ENCODE data around the gene MAP3K7.

Gene MAP3K7

DNA sequence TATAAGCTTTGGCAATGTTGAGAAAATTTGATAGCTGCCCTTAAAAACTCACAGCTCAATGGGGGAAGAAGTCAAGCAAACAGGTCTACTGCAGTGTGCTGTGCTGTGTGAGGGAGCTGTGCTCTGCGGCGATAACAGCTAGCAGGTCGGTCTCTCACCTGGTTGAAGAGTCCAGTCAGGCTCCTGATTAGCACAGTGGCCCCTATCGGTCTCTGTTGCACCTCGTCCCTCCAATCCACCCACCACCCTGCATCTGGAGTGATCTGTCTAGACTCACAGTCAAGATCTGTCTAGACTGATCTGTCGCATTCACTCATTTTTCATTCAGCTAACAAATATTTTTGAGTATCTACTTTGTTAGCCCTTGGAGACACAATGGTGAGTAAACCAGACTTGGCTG, 94.1 kb downstream of the MAP3K7 start:
- no peak overlapping the region for H3K4me3 Mint-ChIP-seq
- H3K27ac Mint-ChIP-seq = no peak overlapping the region
- no peak for DNase-seq
- peaks cover 10% of the 10 kb centered on the region for H3K4me1 Mint-ChIP-seq
- CTCF ChIA-PET = interaction anchor here (1.0 kb wide), 2 partner anchors 14 to 549 kb away, joined by 3 to 5 read pairs; no protein-coding TSS in a partner anchor
- H3K27me3 Mint-ChIP-seq = peaks cover 49% of the 10 kb centered on the region
- no peaks in the 10 kb centered on the region for H3K9me3 Mint-ChIP-seq
- no peaks in the 10 kb centered on the region for H3K36me3 Mint-ChIP-seq

DNA sequence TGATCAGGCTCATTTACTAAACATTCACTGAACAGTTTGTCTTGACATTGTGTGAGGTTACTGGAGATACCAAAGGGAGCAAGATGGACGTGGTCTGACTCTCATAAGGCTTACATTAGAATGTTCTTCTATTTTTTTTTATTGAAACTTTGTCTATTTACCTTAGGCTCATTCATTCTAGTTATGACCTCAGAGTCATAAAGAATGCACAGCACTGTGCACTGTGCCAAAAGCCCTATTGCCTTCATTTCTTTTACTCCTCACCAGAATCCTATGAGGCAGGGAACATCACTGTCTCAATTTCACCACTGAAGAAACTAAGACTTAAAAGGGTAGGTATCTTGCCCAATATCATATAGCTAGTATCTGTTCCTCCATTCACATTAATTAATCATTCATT, 94.5 kb downstream of the MAP3K7 start:
- peaks cover 10% of the 10 kb centered on the region for H3K4me1 Mint-ChIP-seq
- H3K27ac Mint-ChIP-seq = no peak overlapping the region
- peaks cover 45% of the 10 kb centered on the region for H3K27me3 Mint-ChIP-seq
- H3K36me3 Mint-ChIP-seq = no peaks in the 10 kb centered on the region
- CTCF ChIA-PET = interaction anchor here (1.0 to 1.1 kb wide), 4 partner anchors 13 to 552 kb away, joined by 3 to 5 read pairs (median 3); no protein-coding TSS in a partner anchor
- no peak overlapping the region for H3K4me3 Mint-ChIP-seq
- DNase-seq = no peak
- H3K9me3 Mint-ChIP-seq = no peaks in the 10 kb centered on the region

DNA sequence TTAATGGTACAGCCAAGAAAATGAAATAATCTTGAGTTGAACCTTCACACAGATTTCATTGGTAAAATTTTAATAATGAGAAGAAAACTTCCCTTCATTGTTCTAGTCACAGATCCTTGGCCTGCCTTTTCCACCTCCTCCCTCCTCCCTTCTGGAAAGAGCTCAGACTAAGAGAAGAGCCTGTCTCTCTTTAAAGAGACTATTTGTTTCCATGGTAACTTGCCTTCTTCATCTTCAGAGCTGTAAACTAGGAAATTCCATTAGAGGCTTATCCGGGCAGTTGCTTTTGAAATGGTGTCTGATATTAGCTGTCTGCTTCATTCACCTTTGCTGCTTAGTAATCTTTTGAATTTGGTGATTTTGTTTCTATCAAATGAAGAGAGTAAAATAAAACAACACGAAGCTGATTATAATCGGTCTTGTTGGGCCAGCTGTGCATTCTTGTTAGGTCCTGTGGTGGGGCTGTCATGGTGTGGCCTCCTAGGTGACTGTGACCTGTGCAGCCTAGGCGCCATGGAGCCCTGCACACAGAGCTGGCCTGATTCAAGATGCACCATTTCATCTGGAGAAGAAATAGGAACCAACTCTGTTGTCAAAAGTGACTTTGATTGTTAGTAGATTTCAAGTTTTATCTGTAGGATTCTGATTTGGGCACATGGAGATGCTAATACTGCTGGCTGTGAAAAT, 96.7 kb downstream of the MAP3K7 start:
- Mint-ChIP-seq H3K4me1 (peaks cover 10% of the 10 kb centered on the region), H3K4me3 (no peak overlapping the region), H3K9me3 (peaks cover 11% of the 10 kb centered on the region), H3K27ac (no peak overlapping the region), H3K27me3 (peaks cover 36% of the 10 kb centered on the region), H3K36me3 (peaks cover 2% of the 10 kb centered on the region)
- CTCF ChIA-PET = interaction anchor here (1.3 to 2.5 kb wide), 3 partner anchors 10 to 204 kb away, joined by 4 to 8 read pairs (median 4); no protein-coding TSS in a partner anchor
- no peak for DNase-seq

DNA sequence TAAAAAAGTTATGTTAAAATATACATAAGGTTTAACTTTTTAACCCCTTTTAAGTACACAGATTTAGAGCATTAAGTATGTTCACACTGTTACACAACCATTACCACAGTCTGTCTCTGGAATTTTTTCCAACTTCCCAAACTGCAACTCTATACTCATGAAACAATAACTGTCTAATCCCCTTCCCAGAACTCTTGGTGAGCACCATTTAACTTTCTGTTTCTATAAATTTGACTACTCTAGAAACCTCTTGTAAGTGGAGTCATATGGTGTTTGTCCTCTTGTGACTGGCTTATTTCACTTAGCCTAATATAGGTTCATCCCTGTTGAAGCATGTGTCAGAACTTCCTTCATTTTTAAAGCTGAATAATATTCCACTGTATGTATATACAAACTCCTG, 98.1 kb downstream of the MAP3K7 start:
- CTCF ChIA-PET = interaction anchor here (2.5 kb wide), 1 partner anchor 10 kb away, joined by 8 read pairs; no protein-coding TSS in a partner anchor
- H3K4me3 Mint-ChIP-seq = no peak overlapping the region
- no peak overlapping the region for H3K27ac Mint-ChIP-seq
- H3K27me3 Mint-ChIP-seq = peaks cover 24% of the 10 kb centered on the region
- H3K9me3 Mint-ChIP-seq = peaks cover 11% of the 10 kb centered on the region
- peaks cover 9% of the 10 kb centered on the region for H3K4me1 Mint-ChIP-seq
- DNase-seq = no peak
- H3K36me3 Mint-ChIP-seq = peaks cover 2% of the 10 kb centered on the region

DNA sequence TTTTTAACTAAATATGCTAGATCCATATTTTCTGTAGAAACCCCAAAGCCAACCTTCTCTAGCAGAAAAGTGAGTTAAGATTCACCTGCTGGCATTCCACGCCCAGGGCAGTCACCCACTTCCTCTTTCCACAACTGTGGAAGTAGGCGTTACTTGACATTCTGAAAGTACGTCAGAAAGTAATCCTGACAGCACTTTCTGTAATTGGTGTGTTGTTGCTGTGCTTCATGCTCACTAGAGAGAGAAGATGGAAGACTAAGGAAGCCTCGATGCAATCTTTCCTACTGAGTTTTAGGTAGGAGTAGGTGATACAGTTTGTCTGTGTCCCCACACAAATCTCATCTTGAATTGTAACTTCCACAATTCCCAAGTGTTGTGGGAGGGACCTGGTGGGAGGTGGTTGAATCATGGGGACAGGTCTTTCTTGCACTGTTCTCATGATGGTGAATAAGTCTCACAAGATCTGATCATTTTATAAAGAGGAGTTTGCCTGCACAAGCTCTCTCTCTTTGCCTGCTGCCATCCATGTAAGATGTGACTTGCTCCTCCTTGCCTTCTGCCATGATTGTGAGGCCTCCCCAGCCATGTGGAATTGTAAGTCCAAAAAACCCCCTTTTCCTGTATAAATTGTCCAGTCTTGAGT, 101.1 kb downstream of the MAP3K7 start:
- peaks cover 2% of the 10 kb centered on the region for H3K36me3 Mint-ChIP-seq
- CTCF ChIA-PET = interaction anchor here (1.2 to 1.5 kb wide), 2 partner anchors 8 to 12 kb away, joined by 3 read pairs; no protein-coding TSS in a partner anchor
- DNase-seq = no peak
- H3K9me3 Mint-ChIP-seq = peaks cover 11% of the 10 kb centered on the region
- H3K27ac Mint-ChIP-seq = no peak overlapping the region
- no peaks in the 10 kb centered on the region for H3K4me1 Mint-ChIP-seq
- no peak overlapping the region for H3K4me3 Mint-ChIP-seq
- peaks cover 13% of the 10 kb centered on the region for H3K27me3 Mint-ChIP-seq

DNA sequence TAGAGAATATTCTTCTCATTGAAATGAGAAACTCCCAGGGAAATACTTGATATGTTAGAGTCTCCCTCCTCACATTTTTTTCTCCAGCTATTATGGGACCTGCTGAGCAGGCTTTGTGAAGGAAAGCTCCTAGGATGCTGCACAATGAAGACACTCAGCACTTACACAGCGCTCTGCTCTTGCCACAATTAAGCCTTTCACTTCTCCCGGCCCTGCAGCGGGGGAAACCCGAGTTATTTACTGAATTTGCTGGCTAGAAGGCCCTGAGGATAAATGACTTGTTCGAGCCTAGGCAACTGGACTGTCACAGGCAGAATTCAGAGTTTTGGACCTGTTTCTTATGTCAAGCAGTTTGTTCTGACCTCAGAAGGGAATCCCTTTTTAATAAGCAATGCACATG, 102.0 kb downstream of the MAP3K7 start:
- peaks cover 11% of the 10 kb centered on the region for H3K9me3 Mint-ChIP-seq
- H3K27me3 Mint-ChIP-seq = peaks cover 8% of the 10 kb centered on the region
- CTCF ChIA-PET = no interaction called here
- H3K4me3 Mint-ChIP-seq = no peak overlapping the region
- no peaks in the 10 kb centered on the region for H3K4me1 Mint-ChIP-seq
- H3K27ac Mint-ChIP-seq = no peak overlapping the region
- no peak for DNase-seq
- peaks cover 2% of the 10 kb centered on the region for H3K36me3 Mint-ChIP-seq

DNA sequence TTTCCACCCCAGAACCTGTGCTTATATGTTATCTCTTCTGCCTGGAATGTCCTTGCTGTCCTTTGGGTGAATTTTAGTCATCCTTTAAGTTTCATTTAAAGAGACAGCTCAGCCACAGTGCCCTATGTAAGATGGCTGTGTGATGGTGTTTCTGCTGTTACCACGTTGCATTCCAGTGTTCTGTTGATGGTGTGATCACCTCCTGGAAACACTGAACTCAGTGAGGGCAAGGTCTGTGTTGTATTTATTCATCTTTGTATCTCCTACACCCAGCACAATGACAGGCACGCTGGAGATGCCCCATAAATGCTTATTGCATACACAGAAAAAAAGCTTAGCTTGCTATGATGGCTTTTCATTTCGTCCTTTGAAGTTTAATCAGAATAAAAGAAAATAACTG, 102.5 kb downstream of the MAP3K7 start:
- Mint-ChIP-seq H3K27ac (no peak overlapping the region), H3K4me3 (no peak overlapping the region), H3K36me3 (peaks cover 2% of the 10 kb centered on the region), H3K27me3 (peaks cover 7% of the 10 kb centered on the region), H3K4me1 (peaks cover 1% of the 10 kb centered on the region), H3K9me3 (peaks cover 11% of the 10 kb centered on the region)
- CTCF ChIA-PET = no interaction called here
- no peak for DNase-seq

DNA sequence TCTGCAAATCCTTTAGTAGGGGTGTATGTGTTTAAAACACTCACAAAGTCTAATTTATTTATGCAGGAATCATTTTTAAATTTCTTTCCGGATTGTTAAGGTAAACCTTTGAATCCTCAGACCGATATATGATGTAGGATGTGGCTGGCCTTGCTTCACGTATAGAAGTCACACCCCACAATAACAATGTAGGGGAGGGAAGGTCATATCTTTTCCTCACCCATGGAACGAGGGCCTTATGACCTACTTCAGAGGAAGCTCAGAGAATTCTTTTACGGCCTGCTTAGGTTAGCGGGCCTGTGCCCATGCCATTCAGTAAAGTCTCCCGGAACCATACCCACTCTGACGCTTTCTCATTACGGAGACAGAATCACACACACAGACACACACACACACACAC, 102.9 kb downstream of the MAP3K7 start:
- Mint-ChIP-seq H3K36me3 (peaks cover 2% of the 10 kb centered on the region), H3K9me3 (peaks cover 11% of the 10 kb centered on the region), H3K27me3 (peaks cover 7% of the 10 kb centered on the region), H3K4me3 (no peak overlapping the region), H3K27ac (no peak overlapping the region), H3K4me1 (peaks cover 6% of the 10 kb centered on the region)
- CTCF ChIA-PET = no interaction called here
- no peak for DNase-seq

DNA sequence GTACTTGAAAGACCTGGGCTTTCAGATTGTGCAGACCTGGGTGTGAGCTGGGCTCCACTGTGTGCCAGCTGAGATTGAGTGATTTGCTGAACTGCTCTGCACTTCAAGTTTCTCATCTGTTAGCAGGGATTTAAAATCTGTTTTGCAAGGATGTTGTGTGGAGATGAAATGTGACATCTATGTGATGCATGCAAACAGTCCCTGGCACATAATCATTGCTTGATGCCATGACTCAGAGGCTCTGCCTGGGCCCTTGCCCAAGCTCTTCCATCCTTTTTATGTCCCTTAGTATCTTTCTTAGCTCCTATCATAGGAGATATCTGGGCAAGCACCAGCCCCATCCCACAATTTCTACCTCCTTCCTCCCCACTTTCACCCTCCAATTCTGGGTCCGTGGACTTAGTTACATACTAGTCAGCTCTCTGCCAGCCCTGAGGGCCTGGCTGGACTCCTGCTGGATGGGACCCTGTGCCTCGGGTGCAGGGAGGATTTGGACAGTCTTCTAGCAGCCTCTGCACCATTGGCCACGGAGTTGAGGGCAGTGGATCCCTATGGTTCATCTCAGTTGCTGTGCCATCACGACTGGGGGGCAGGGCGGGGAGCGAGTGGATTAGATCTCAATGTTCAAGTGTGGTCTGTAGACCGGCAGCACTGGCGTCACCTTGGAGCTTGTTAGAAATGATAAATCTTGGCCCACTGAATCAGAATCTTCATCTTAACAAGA, 103.6 kb downstream of the MAP3K7 start:
- H3K36me3 Mint-ChIP-seq = peaks cover 2% of the 10 kb centered on the region
- no peak for DNase-seq
- H3K4me1 Mint-ChIP-seq = peaks cover 12% of the 10 kb centered on the region
- H3K4me3 Mint-ChIP-seq = no peak overlapping the region
- H3K27me3 Mint-ChIP-seq = peaks cover 7% of the 10 kb centered on the region
- peaks cover 11% of the 10 kb centered on the region for H3K9me3 Mint-ChIP-seq
- CTCF ChIA-PET = interaction anchor here (1.2 kb wide), 1 partner anchor 543 kb away, joined by 3 read pairs; no protein-coding TSS in a partner anchor
- no peak overlapping the region for H3K27ac Mint-ChIP-seq

DNA sequence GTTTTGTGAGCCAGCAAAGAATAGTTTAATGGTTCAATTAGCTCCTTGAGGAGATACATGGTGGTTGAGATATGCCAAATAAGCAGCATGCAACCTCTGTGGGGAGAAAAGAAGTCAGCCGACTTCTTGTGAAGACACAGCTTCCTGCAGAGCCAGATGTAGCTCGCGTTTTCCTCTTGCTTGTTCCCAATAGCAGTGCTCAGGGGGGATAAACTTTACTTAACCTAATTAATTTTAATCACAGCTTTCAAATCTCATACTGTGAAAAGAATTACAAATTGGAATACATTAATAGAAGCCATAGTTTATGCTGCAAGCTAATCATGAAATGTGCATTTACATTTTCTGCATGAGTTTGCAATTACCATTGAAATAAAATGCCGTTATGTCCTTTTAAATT, 106.2 kb downstream of the MAP3K7 start:
- Mint-ChIP-seq H3K4me3 (no peak overlapping the region), H3K9me3 (peaks cover 2% of the 10 kb centered on the region)
- CTCF ChIA-PET = interaction anchor here (1.0 to 10.7 kb wide), 4 partner anchors 11 to 538 kb away, joined by 4 to 193 read pairs (median 111); no protein-coding TSS in a partner anchor

DNA sequence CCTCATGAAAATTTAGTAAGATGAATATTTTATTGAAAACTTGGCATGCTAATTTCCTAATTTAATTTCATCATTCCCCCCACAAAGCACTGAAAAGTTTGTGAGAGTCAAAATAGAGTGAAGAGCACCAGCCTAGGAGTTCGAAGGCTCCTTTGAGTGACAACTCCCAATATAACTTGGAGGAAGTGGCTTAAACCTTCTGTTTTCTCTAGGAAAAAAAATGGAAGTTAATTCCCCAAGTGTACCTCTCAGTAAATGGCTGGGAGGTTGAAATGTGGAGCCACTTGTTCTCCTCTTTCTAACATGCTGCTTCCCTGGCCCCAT, 107.3 kb downstream of the MAP3K7 start:
- no peaks in the 10 kb centered on the region for H3K9me3 Mint-ChIP-seq
- H3K4me1 Mint-ChIP-seq = peaks cover 49% of the 10 kb centered on the region
- DNase-seq = no peak
- H3K27me3 Mint-ChIP-seq = no peaks in the 10 kb centered on the region
- no peaks in the 10 kb centered on the region for H3K36me3 Mint-ChIP-seq
- CTCF ChIA-PET = interaction anchor here (0.7 to 10.7 kb wide), 37 partner anchors 8 to 1108 kb away, joined by 3 to 193 read pairs (median 4); partner anchors contain the start of gene BACH2
- H3K4me3 Mint-ChIP-seq = no peak overlapping the region
- no peak overlapping the region for H3K27ac Mint-ChIP-seq

More for the DNA sequence above, 106.2 kb downstream of the MAP3K7 start:
- Mint-ChIP-seq H3K4me1 (peaks cover 38% of the 10 kb centered on the region), H3K27ac (no peak overlapping the region), H3K36me3 (peaks cover 1% of the 10 kb centered on the region), H3K27me3 (no peaks in the 10 kb centered on the region)
- DNase-seq = no peak

DNA sequence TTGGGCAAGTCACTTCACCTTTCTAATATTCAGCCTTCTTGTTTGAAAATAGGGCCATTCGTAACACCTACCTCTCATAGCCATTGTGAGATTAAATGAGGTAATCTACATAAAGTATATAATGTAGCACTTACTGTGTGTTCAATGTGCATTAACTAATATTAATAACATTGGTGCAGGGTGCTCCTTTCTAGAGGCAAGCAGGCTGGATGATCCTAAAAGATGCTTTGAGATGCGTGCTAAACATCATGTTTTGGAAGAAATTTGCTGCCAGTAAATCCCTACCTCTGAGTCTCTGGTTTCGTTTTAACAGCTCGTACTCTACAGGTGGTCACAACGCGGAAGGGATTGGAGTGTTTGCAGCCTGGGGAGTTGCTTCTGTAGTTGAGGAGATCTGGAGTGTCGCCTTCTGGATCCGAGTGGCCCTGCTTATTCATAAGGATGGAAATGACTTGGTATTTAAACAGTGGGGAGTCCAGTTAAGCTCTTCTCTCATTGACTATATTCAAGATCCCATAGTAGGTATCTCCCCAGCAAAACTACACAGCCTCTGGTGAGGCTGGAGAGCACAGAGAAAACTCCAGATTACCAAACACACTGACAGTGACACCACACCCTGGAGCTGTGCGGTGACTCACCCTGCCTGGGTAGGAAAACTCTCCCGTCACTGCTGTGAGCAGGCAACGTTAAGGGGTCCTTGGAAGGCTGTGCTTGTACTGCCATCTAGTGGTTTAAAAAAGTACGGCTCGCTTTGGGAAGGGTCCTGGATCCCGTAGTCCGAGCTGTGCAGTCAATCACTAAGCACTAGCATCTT, 107.9 kb downstream of the MAP3K7 start:
- peak; percentile 87 for DNase-seq
- Mint-ChIP-seq H3K27me3 (no peaks in the 10 kb centered on the region), H3K9me3 (no peaks in the 10 kb centered on the region), H3K4me1 (peaks cover 55% of the 10 kb centered on the region), H3K36me3 (no peaks in the 10 kb centered on the region), H3K27ac (peak overlapping the region; percentile 4), H3K4me3 (no peak overlapping the region)
- CTCF ChIA-PET = interaction anchor here (0.6 to 10.7 kb wide), 55 partner anchors 9 to 1142 kb away, joined by 3 to 193 read pairs (median 4); partner anchors contain the start of genes BACH2 and MDN1

DNA sequence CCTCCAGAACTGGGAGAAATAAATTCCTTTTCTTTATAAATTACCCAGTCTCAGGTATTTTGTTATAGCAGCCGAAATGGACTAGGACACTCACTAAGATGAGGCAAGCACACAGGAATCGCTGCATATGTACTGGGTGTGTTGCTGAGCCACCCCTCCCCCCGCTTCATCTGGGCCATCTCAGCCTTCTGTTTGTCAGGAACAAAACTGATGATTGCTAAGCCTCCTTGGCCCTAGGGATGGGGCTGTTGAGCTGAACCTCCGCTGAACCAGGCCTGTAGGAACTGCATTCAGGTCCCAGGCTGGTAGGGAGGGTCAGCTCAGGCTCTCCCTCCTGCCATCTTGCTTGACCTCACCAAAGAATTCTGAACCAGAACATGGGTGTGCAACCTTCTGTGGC, 108.6 kb downstream of the MAP3K7 start:
- Mint-ChIP-seq H3K27me3 (no peaks in the 10 kb centered on the region), H3K36me3 (no peaks in the 10 kb centered on the region), H3K9me3 (no peaks in the 10 kb centered on the region), H3K27ac (no peak overlapping the region), H3K4me1 (peaks cover 62% of the 10 kb centered on the region), H3K4me3 (no peak overlapping the region)
- CTCF ChIA-PET = interaction anchor here (0.5 to 10.7 kb wide), 28 partner anchors 8 to 1107 kb away, joined by 3 to 193 read pairs (median 5); partner anchors contain the start of gene BACH2
- peak; percentile 35 for DNase-seq
